ENCODE results near the gene EPHB3. TPM values are rescaled to one million over a fixed set of nuclear protein-coding genes. Genes with fewer than 3 reads are reported as not detected.
A peak's percentile ranks its signal among the peaks of the same experiment; 100 is the strongest.

Gene EPHB3
- total and polyA plus RNA-seq, 2 of the 4 experiments (the other 2 are of a cell fraction), result 0.72 to 2.9 TPM

GRCh38 chr3:184619787-184620430, 58.3 kb downstream of the EPHB3 start:
- no peaks in the 10 kb centered on the region for H4K20me1 ChIP-seq (ENCODE audit: insufficient read depth, low read length)

More at GRCh38 chr3:184619787-184620430, 58.3 kb downstream of the EPHB3 start:
- H2AK9ac ChIP-seq (replicated peaks; ENCODE audit: low read depth, low read length, poor library complexity), result no peak overlapping the region
- no peaks in the 10 kb centered on the region for H3K36me3 ChIP-seq (ENCODE audit: control insufficient read depth, insufficient read depth, low read length)
- H3K9ac ChIP-seq (ENCODE audit: low read depth, low read length), result no peak overlapping the region
- peaks cover 4% of the 10 kb centered on the region; the same call in 1 of the 2 replicates for H3K4me1 ChIP-seq (ENCODE audit: control insufficient read depth, insufficient read depth, low read length)
- intact Hi-C loops (cut with micrococcal nuclease), result no loop called here
- no peak overlapping the region for H3K4me3 ChIP-seq (ENCODE audit: insufficient read depth, low read depth, low read length)
- no peak overlapping the region for H3K23ac ChIP-seq (ENCODE audit: low read depth, low read length)
- no peak overlapping the region for H2AK5ac ChIP-seq (ENCODE audit: low read depth, low read length)
- no peaks in the 10 kb centered on the region for H3K9me1 ChIP-seq (ENCODE audit: insufficient read depth, low read length)
- no peak for TF ChIP-seq MAFK (IDR thresholded peaks at IDR 0.05; ENCODE audit: low read depth, low read length)
- no peak for TF ChIP-seq BHLHE40 (IDR thresholded peaks at IDR 0.05; ENCODE audit: low read depth, low read length)
- no peak for TF ChIP-seq RCOR1 (IDR thresholded peaks at IDR 0.05; ENCODE audit: insufficient replicate concordance, low read length)
- TF ChIP-seq MXI1 (IDR thresholded peaks at IDR 0.05; ENCODE audit: borderline replicate concordance, low read depth, low read length), result no peak
- no peak for TF ChIP-seq SMC3 (IDR thresholded peaks at IDR 0.05; ENCODE audit: low read depth, low read length)
- no peak overlapping the region for H2BK20ac ChIP-seq (ENCODE audit: low read depth, low read length)
- no peak overlapping the region for H4K8ac ChIP-seq (ENCODE audit: low read depth in 2 of 2, low read length in 2 of 2)
- no peak overlapping the region for H3K27ac ChIP-seq (ENCODE audit: insufficient read depth, low read length)
- DNase-seq (no peak), ATAC-seq (ENCODE audit: low read depth) (no peak)
- no peak overlapping the region for H2BK120ac ChIP-seq (ENCODE audit: low read depth, low read length)
- ChIA-PET CTCF (interaction anchor here (1.1 kb wide), 1 partner anchor 55 kb away, joined by 3 read pairs; no protein-coding TSS in a partner anchor), POLR2A (ENCODE audit: unreplicated experiment) (interaction anchor here (1.0 kb wide), 1 partner anchor 11 kb away, joined by 3 read pairs; no protein-coding TSS in a partner anchor)
- no TSS peak for BruUV-seq (replicated peaks)
- H3K79me1 ChIP-seq (ENCODE audit: low read depth in 1 of 2, low read length in 2 of 2), result no peaks in the 10 kb centered on the region
- no peak overlapping the region for H4K5ac ChIP-seq (ENCODE audit: low read depth, low read length)
- H3K27me3 ChIP-seq (ENCODE audit: control insufficient read depth, insufficient read depth, low read length), result peaks cover 33% of the 10 kb centered on the region
- no peak overlapping the region for H3K56ac ChIP-seq (ENCODE audit: extremely low read depth, insufficient read depth, low read length)
- no peaks in the 10 kb centered on the region for H3K9me3 ChIP-seq (ENCODE audit: control insufficient read depth, insufficient read depth, low read length)
- dilution Hi-C loops (cut with HindIII; ENCODE audit: low sequenced_read_pairs, unreplicated experiment), result no loop called here
- no CpG with 5 or more reads among the region's 6 CpGs for WGBS, 2 experiments (ENCODE audit: extremely low coverage in 2 of 2, insufficient read length in 1 of 2)
- H3K14ac ChIP-seq (replicated peaks; ENCODE audit: low read depth, low read length), result no peak overlapping the region
- in situ Hi-C loops (cut with MboI; ENCODE audit: low sequenced_read_pairs), result no loop called here
- no peak overlapping the region for H4K91ac ChIP-seq (ENCODE audit: insufficient read depth, low read depth, low read length)
- no peak overlapping the region for H3K4me2 ChIP-seq (ENCODE audit: low read depth, low read length)
- H3K4ac ChIP-seq (ENCODE audit: low read depth, low read length), result no peak overlapping the region
- H2BK5ac ChIP-seq (ENCODE audit: low read depth, low read length, poor library complexity, severe bottlenecking), result no peak overlapping the region
- H2AFZ ChIP-seq (replicated peaks; ENCODE audit: low read length, poor library complexity), result peak overlapping the region; percentile 8
- no peak overlapping the region for H2BK15ac ChIP-seq (ENCODE audit: low read depth, low read length)
- no peak overlapping the region for H3K18ac ChIP-seq (ENCODE audit: low read depth, low read length)
